Measurements from ENCODE around the gene COL1A1.

The COL1A1 gene

DNA sequence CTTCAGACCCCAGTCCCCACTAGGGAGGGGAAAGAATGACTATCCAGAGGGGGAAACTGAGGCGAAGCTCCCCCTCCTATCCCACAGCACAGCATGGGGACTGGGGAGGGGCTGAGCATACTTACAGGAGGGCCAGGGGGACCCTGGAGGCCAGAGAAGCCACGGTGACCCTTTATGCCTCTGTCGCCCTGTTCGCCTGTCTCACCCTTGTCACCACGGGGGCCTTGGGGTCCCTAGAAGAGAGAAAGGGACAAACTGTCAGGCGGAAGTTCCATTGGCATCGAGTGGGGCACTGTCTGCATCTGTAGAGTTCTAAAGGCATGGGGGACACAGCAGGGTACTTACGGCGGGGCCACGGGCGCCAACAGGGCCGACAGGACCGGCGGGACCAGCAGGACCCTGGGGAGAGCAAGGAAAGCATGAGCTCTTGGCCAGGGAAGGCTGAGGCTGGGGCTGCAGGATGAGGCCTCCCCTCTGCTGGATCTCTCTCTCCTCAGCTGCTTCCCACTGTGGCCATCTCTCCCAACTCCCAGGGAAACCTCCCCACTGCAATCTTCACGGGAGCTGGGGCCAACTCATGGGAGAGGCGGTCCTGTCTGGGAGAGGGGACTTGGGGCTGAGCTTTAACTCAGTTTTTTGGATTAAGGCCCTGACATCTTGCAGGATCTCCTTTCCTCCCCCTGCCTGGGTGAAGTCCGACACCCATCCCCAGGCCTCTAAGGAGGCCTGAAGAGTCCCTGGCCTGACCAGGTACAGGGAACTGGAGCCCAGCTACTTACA, 13.5 kb downstream of the COL1A1 start:
- no peak overlapping the region for H3K4me3 ChIP-seq (replicated peaks; ENCODE audit: insufficient read depth, low read length)
- TF ChIP-seq CTCF (IDR thresholded peaks at IDR 0.05; ENCODE audit: insufficient read depth, low read length), result no peak
- no peak for TF ChIP-seq SPI1 (IDR thresholded peaks at IDR 0.05; ENCODE audit: borderline replicate concordance, low read depth)
- no peak for TF ChIP-seq POLR2AphosphoS5 (IDR thresholded peaks at IDR 0.05; ENCODE audit: low read depth)
- TF ChIP-seq, protein P1, sequence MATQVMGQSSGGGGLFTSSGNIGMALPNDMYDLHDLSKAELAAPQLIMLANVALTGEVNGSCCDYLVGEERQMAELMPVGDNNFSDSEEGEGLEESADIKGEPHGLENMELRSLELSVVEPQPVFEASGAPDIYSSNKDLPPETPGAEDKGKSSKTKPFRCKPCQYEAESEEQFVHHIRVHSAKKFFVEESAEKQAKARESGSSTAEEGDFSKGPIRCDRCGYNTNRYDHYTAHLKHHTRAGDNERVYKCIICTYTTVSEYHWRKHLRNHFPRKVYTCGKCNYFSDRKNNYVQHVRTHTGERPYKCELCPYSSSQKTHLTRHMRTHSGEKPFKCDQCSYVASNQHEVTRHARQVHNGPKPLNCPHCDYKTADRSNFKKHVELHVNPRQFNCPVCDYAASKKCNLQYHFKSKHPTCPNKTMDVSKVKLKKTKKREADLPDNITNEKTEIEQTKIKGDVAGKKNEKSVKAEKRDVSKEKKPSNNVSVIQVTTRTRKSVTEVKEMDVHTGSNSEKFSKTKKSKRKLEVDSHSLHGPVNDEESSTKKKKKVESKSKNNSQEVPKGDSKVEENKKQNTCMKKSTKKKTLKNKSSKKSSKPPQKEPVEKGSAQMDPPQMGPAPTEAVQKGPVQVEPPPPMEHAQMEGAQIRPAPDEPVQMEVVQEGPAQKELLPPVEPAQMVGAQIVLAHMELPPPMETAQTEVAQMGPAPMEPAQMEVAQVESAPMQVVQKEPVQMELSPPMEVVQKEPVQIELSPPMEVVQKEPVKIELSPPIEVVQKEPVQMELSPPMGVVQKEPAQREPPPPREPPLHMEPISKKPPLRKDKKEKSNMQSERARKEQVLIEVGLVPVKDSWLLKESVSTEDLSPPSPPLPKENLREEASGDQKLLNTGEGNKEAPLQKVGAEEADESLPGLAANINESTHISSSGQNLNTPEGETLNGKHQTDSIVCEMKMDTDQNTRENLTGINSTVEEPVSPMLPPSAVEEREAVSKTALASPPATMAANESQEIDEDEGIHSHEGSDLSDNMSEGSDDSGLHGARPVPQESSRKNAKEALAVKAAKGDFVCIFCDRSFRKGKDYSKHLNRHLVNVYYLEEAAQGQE (IDR thresholded peaks at IDR 0.05; ENCODE audit: insufficient replicate concordance, low read depth), result no peak
- TF ChIP-seq GABPA (IDR thresholded peaks at IDR 0.05; ENCODE audit: low read depth), result no peak
- H3K27me3 ChIP-seq (ENCODE audit: insufficient read depth, poor library complexity, severe bottlenecking), result no peaks in the 10 kb centered on the region
- DNase-seq (ENCODE audit: low read depth in 1 of 2, low spot score in 1 of 2), result no peak
- H3K27ac ChIP-seq (replicated peaks), result no peak overlapping the region

DNA sequence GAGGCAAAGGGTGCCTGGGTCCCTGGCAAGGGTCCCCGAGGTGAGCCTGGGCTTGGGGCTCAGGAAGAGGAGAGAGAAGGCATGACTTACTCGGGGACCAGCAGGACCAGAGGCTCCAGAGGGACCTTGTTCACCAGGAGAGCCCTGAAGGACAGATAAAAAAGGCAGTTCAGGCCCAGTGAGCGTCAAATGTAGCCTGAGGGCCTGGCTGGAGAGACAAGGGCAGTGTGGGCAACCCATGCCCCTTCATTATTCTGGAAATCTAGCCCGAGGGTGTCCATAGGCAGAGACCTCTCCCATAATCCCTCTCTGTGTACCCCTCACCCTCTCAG, 14.1 kb downstream of the COL1A1 start:
- no peak for TF ChIP-seq POLR2AphosphoS5 (IDR thresholded peaks at IDR 0.05; ENCODE audit: low read depth)
- no peak for TF ChIP-seq SPI1 (IDR thresholded peaks at IDR 0.05; ENCODE audit: borderline replicate concordance, low read depth)
- TF ChIP-seq, protein P1 (IDR thresholded peaks at IDR 0.05; ENCODE audit: insufficient replicate concordance, low read depth), result no peak
- no peak for TF ChIP-seq GABPA (IDR thresholded peaks at IDR 0.05; ENCODE audit: low read depth)
- no peak for TF ChIP-seq CTCF (IDR thresholded peaks at IDR 0.05; ENCODE audit: insufficient read depth, low read length)
- DNase-seq (ENCODE audit: low read depth in 1 of 2, low spot score in 1 of 2), result no peak
- no peak overlapping the region for H3K4me3 ChIP-seq (replicated peaks; ENCODE audit: insufficient read depth, low read length)
- no peaks in the 10 kb centered on the region for H3K27me3 ChIP-seq (ENCODE audit: insufficient read depth, poor library complexity, severe bottlenecking)
- no peak overlapping the region for H3K27ac ChIP-seq (replicated peaks)

- Histone ChIP-seq H3K27ac (replicated peaks) (no peak overlapping the region), H3K4me3 (replicated peaks; ENCODE audit: insufficient read depth, low read length) (no peak overlapping the region), H3K27me3 (ENCODE audit: insufficient read depth, poor library complexity, severe bottlenecking) (no peaks in the 10 kb centered on the region)
- DNase-seq (ENCODE audit: low read depth in 1 of 2, low spot score in 1 of 2), result no peak
- no peak for TF ChIP-seq SPI1 (IDR thresholded peaks at IDR 0.05; ENCODE audit: borderline replicate concordance, low read depth)
- TF ChIP-seq GABPA (IDR thresholded peaks at IDR 0.05; ENCODE audit: low read depth), result no peak
- TF ChIP-seq, protein P1 (IDR thresholded peaks at IDR 0.05; ENCODE audit: insufficient replicate concordance, low read depth), result no peak
- no peak for TF ChIP-seq CTCF (IDR thresholded peaks at IDR 0.05; ENCODE audit: insufficient read depth, low read length)
- TF ChIP-seq POLR2AphosphoS5 (IDR thresholded peaks at IDR 0.05; ENCODE audit: low read depth), result no peak
Measured at GRCh38 chr17:50186661-50187393, 14.6 kb downstream of the COL1A1 start.

Measured in HL-60 (cell line).